ENCODE data around the gene LDLRAD4.

- TF ChIP-seq POLR2A (IDR thresholded peaks at IDR 0.05) (no peak), CTCF (IDR thresholded peaks at IDR 0.05) (no peak)
Measured at GRCh38 chr18:13339653-13340052, 121.1 kb downstream of the LDLRAD4 start.
